GM18526 (cell line): Measurements from ENCODE around the gene GPC5.

Source experiments
- POLR2A ChIP-seq: IDR thresholded peaks from 3 replicates; pipeline ENCODE4 v1.6.1; 2011; ENCODE audit not compliant: insufficient read length; ENCODE audit errors: extremely low read depth

The GPC5 gene

DNA sequence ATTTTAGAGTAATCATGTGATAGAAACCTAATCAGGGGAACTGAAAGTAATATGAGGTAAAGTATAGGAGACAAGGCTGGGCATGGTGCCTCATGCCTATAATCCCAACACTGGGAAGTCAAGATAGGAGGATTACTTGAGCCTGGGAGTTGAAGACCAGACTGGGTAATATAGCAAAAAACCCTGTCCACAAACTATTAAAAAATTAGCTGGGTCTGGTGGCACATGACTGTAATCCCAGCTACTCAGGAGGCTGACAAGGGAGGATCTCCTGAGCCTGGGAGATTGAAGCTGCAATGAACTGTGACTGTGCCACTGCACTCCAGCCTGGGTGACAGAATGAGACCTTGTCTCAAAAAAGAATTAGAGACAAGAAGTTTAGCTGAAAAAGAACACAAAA lies 469.9 kb downstream of the GPC5 start:
- TF ChIP-seq POLR2A, result no peak

DNA sequence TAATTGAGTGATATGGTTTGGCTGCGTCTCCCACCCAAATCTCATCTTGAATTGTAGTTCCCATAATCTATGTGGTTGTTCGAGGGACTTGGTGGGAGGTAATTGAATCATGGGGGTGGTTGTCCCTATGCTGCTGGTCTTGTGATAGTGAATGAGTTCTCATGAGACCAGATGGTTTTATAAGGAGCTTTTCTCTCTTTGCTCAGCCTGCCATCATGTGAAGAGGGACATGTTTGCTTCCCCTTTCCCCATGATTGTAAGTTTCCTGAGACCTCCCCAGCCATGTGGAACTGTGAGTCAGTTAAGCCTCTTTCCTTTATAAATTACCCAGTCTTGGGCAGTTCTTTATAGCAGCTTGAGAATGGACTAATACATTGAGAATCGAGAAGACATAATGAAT lies 480.1 kb downstream of the GPC5 start:
- TF ChIP-seq POLR2A, result no peak

DNA sequence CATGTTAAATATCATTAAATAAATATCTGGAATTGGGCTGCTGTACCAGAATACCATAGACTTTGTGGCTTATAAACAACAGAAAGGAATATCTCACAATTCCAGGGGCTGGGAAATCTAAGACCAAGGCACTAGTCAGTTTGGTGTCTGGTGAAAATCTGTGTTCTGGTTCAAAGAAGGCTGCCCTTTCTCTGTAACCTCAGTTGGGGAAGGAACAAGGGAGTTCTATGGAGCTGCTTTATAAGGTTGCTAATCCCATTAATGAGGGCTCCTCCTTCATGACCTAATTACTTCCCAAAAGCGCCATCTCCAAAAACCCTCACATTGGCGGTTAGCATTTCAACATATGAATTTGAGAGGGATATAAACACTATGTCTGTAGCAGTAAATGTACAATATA lies 480.9 kb downstream of the GPC5 start:
- no peak for TF ChIP-seq POLR2A

DNA sequence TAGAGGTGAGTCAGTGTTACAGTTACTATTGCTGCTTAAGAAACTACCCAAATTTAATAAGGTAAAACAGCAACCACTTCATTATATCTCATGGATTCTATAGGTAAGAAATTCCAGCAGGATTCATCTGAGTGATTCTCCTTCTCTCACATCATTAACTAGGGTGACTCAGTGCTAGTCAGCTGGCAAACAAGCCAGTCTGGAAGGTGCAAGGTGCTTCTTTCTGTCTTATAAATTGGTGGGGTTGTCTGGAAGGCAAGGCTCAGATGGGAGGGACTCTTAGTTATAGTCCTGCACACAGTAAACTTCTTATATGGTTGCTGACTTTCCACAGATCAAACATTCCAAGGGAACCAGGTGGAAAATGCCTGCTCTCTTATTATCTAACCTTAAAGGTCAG lies 484.5 kb downstream of the GPC5 start:
- no peak for TF ChIP-seq POLR2A

DNA sequence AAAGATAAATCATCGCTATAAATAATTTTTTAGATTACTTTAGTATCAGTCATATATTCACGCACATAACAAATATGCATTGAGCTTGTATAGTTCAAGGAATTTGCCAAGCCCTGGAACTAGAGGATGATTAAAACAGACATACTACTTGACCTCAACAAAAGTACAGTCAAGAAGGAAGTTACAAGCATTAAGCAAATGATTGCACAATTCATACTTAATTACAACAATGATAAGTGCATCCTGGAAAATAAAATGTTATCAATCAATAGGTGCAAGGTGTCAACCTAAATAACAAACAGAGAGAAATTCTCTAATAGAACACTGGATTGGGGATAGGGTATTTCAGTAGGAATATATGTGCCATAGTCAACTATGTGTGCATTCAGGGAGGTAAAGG lies 491.2 kb downstream of the GPC5 start:
- no peak for TF ChIP-seq POLR2A

DNA sequence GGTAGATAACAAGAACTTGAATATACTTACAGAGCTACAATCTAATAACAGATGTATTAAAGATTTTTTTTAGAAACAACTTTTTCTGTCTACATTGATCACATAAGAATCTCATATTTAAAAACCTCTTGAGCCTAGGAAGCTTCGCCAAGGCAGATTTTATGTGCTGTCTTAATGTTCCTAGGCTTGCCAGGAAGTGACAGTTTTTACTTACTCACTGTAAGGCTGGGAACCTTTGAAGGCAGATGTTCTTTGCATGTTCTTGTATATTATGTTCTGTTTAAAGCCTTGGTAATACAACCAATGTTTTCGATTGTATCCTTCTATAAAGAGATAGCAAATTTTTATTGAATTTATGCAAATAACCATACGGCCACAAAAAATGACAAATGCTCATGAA lies 492.7 kb downstream of the GPC5 start:
- TF ChIP-seq POLR2A, result no peak

DNA sequence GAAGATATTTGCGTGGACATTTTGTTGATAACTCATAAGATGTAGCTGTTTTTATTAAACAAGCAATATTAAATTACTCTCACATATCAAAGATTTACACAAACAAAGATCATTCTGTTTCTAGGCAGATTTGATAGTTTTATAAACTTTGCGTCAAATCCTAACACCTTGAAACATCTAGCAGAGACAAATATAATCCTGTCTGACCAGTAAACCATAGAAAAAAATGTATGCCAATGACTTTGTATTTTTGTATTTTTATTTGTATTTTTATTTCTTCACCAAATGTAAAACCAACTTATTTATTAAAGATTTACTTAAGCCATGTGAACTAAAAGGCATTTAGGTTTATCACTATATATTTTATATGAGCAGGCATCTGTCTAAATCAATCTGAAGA lies 494.6 kb downstream of the GPC5 start:
- TF ChIP-seq POLR2A, result no peak

DNA sequence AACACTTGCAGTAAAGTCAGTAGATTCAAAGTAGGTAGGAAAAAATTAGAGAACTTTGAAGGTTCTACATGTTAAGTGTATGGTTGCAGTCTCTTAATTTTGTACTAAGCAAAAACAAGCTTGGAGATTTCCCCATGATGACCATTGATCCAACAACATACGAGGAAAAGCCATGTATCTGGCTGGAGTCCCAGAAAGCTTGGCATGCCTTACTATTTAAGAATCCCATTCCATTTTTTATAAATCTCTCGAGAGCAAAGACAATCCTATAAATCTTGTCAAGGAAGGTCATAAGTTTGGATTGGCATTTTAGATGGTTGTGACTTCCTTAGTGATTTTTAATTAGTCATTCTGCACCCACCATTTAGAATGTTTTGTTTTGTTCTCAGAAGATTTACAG lies 495.9 kb downstream of the GPC5 start:
- no peak for TF ChIP-seq POLR2A

DNA sequence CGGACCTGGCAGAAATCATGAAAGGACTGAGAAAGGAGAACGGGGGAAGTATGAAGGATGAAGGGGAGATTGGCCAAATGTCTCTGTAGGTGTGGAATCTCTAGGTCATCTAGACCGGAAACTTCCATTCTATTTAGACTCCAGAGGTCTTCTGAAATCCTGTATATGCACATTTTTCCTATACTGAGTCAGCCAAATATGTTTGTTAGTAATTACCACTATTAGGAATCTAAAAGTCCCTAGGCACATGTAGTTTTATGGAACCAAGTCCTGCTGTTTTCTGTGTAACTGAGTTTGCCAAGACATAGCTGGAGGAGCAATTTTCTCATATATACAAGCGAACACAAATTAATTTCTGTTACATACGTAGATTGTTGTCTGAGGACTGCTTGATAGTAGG lies 498.1 kb downstream of the GPC5 start:
- no peak for TF ChIP-seq POLR2A

DNA sequence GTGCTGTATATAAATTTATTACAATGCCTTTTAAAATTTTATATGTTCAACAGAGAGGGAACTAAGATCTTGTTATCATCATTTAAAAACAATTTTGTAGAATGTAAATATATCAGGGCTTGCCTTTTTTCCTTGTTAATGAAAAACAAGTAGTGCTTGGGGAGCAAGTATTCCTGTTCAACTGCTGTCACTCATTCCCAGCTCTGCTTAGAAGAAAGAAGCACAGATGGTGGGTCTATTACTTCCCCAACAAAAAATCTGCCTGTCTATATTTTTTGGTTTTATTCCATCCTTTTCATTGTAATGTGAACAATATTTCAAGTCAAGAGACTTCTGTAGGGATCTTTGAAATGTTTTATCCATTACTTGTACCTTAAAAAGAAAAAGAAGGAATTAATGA lies 503.9 kb downstream of the GPC5 start:
- TF ChIP-seq POLR2A, result no peak

DNA sequence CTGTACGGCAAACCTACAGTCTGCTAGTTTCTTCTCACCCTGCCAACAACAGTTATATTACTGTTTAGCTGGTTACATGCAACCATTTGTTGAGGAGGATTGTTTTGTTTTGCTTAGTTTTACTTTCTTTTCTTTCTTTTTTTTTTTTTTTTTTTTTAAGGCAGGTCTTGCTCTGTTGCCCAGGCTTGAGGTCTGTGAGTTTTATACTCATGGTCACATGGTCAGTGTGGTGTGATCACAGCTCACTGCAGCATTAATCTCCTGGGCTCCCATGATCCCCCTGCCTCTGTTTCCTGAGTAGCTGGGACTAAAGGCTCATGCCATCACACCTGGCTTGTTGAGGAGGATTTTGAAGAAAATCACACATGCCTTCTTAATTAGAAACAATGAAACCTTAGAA lies 505.6 kb downstream of the GPC5 start:
- TF ChIP-seq POLR2A, result no peak

DNA sequence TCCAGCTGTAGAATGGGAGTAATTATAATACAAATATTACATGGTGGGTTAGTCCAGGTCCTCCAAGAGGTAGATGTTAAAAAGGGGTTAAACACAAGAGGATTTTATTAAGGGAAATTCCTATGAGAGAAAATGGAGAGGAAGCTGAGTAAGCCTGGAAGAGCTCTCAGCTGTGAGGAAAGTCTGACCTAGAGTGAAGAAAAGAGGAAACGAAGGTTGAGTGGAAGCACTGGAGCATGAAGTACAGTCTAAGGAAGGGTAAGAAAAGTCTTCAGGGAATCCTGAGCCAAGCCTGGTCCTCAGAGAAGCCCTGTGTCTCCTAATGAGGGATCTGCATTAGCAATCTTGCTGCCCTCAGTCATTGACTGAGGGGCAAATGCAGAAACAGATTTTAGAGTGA lies 506.2 kb downstream of the GPC5 start:
- TF ChIP-seq POLR2A, result no peak

DNA sequence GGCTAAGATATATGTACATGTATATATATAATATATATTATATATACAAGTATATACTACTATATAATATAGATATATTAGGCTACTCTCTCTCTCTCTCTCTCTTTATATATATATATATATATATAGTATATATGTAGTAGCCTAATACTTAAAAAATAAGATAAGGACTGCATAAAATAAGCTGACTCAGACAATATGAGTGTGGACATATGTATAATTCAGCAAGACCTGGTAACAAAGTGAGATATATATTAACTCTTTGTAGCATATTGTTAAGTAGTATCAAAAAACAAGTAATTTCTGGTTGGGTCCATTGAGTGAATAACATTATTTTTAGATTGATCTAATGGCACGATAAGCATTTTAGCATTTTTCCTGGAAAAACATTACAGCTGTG lies 509.0 kb downstream of the GPC5 start:
- no peak for TF ChIP-seq POLR2A

DNA sequence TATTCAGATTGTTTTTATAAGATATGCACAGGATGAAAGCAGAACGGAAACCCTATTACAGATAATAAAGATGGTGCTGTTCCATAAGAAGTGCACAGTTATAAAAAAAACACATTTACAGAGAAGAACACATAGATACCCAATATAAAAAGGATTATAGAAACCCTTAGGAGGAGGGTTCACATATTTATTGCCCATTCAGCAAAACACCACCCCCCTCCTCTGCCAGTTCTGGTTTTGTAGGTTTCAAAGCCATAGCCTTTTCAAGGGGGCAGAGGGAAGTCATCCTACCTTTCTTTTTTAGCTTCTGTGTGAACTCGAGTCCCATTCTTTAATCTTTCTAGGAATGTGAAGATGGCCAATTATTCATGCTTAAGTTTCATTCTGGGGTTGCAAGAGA lies 511.2 kb downstream of the GPC5 start:
- no peak for TF ChIP-seq POLR2A

DNA sequence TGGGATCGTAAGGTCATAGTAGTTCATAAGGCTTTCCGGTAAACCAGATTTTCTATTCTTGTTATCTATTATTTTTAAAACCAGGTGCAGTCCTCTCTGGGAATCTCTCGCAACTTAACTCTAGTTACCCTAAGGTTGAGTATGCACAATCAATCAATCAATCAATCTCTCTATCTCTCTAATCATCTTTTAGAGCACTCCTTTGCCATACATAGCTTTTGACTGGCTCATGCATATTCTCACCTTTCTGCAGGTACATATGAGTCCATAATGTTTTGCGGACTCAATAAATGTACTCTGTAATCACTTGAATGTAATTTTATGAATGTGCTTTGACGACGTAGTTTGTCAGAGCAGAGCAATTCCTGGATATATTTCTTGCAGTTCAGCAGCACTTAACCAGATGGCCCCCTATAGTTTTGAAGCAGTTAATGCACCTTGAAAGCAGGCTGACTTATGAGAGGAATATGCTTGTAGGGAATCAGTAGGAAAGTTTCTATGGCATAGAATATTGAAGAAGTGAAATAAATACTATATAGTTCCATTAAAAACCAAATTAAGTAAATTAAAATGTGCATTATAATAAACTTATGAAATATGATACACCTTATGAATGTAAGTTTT lies 524.7 kb downstream of the GPC5 start:
- TF ChIP-seq POLR2A, result no peak

DNA sequence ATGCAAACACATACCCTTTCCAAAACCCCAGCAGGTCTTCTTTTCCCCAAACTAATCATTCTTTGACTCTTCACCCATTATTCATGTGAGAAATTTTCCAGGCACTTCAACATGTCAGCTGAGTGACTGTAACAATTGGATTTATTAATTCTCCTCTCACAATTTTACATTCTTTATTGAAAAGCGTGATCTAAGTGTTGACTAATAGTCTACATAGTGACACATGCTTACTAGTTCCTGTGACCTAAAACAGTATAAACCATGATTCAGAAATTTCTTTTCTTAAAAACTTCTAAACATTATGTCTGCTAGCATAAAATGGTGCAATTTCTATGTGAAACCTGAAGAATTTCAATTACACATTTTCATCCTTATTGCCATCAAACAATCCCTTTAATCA lies 532.3 kb downstream of the GPC5 start:
- TF ChIP-seq POLR2A, result no peak

DNA sequence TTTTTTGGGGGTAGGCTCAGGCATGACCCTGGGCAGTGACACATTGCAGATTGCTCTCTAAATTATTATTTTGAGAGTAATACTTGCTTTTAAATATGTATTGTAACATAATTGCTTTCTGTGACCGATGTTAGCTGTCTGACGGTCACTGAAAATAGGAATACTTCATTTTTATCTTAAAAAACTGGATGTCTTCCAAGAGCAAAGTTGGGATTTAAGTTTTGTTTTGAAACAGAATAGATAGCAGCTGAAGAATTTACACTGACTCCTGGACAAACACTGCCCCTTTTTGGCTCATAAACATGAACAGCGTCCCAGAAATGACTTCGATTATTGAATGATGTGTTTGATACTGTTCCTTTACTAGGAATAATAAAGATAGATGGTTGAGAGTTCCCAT lies 535.9 kb downstream of the GPC5 start:
- no peak for TF ChIP-seq POLR2A
